ENCODE measurements around the gene RAB30.

Gene RAB30

DNA sequence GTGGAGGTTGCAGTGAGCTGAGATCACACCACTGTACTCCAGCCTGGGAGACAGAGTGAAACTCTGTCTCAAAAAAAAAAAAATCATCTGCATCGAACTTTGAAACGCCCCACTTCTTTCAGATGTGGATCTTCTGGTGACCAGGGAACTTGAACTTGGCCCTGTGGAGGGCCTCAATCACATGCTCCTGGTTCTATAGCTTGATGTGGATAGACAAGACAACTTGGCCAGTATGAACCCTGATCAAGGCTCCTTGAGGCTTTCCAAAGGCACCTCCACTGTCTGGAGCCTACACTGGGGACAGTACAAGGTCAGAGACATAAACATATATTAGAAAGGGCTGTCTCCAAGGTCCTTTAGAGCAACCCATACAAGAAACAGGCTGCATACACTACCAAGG, 30.6 kb downstream of the RAB30 start:
- TF ChIP-seq, protein P1, sequence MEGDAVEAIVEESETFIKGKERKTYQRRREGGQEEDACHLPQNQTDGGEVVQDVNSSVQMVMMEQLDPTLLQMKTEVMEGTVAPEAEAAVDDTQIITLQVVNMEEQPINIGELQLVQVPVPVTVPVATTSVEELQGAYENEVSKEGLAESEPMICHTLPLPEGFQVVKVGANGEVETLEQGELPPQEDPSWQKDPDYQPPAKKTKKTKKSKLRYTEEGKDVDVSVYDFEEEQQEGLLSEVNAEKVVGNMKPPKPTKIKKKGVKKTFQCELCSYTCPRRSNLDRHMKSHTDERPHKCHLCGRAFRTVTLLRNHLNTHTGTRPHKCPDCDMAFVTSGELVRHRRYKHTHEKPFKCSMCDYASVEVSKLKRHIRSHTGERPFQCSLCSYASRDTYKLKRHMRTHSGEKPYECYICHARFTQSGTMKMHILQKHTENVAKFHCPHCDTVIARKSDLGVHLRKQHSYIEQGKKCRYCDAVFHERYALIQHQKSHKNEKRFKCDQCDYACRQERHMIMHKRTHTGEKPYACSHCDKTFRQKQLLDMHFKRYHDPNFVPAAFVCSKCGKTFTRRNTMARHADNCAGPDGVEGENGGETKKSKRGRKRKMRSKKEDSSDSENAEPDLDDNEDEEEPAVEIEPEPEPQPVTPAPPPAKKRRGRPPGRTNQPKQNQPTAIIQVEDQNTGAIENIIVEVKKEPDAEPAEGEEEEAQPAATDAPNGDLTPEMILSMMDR (IDR thresholded peaks at IDR 0.05) = no peak
- Mint-ChIP-seq H3K27ac (no peak overlapping the region), H3K4me1 (peaks cover 15% of the 10 kb centered on the region), H3K36me3 (ENCODE audit: low read depth) (peaks cover 9% of the 10 kb centered on the region), H3K4me3 (no peak overlapping the region), H3K27me3 (ENCODE audit: low read depth, poor library complexity) (peaks cover 2% of the 10 kb centered on the region), H3K9me3 (no peaks in the 10 kb centered on the region)
- DNase-seq = no peak

DNA sequence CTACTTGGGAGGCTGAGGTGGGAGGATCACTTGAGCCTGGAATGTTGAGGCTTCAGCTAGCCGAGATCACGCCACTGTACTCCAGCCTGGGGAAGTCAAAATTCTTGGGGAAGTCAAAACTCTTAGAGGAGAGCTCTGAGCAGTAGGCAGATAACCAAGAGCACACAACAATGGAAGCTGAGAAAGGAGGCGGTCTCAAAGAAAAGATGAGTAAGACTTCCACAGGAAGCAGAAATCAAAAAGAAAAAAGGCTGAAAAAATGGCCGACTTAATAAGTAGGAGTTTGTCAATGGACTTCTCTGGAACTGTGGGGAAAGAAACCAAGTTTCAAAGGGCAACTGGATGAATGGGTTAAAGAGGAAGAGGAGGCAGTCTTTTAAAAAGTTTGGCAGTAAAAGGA, 32.1 kb downstream of the RAB30 start:
- Mint-ChIP-seq H3K4me3 (no peak overlapping the region), H3K27me3 (ENCODE audit: low read depth, poor library complexity) (peaks cover under 1% of the 10 kb centered on the region), H3K27ac (peak overlapping the region; percentile 19), H3K36me3 (ENCODE audit: low read depth) (peaks cover 9% of the 10 kb centered on the region), H3K4me1 (peaks cover 27% of the 10 kb centered on the region), H3K9me3 (no peaks in the 10 kb centered on the region)
- TF ChIP-seq, protein P1 (IDR thresholded peaks at IDR 0.05) = no peak
- DNase-seq = no peak

DNA sequence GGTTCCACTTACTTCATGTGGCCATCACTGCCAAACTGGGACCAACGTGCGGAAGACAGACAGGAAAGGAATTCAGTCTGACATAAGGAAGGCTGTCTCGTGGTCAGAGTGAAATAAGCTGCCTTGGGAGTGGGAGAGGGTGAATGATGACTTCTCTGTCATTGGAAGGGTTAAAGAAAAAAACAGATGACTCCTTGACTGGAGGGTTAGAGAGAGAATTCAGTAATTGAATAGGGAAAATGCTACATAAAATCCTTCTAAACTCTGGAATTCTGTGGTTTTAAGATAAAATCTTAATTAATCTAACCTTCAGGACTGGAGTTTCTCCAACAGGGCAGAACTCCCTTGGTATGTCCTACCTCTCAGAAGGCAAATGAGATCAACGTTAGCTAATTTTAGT, 33.8 kb downstream of the RAB30 start:
- no peaks in the 10 kb centered on the region for H3K9me3 Mint-ChIP-seq
- H3K36me3 Mint-ChIP-seq (ENCODE audit: low read depth) = peaks cover 9% of the 10 kb centered on the region
- H3K4me3 Mint-ChIP-seq = no peak overlapping the region
- H3K4me1 Mint-ChIP-seq = peaks cover 41% of the 10 kb centered on the region
- DNase-seq = no peak
- no peaks in the 10 kb centered on the region for H3K27me3 Mint-ChIP-seq (ENCODE audit: low read depth, poor library complexity)
- H3K27ac Mint-ChIP-seq = peak overlapping the region; percentile 93
- TF ChIP-seq, protein P1 (IDR thresholded peaks at IDR 0.05) = no peak

DNA sequence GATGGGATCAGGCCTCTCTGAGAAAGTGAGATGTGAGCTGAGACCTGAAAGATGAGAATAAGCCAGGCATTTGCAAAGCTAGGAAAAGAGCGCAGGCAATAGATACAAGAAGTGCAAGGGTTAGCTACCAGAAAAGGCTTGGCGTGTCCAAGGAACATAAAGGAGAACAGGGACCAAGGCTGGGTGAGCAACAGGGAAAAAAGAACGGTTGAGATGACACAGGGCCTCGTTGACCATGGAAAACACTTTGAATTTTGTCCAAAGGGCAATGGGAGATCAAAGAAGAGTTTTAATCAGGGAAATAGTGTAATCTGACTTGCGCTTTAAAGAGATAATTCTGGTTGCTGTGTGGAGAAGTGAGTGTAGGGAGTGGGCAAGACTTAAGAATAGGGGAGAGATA, 35.0 kb downstream of the RAB30 start:
- TF ChIP-seq, protein P1 (IDR thresholded peaks at IDR 0.05) = no peak
- DNase-seq = no peak
- Mint-ChIP-seq H3K27ac (peak overlapping the region; percentile 50), H3K4me1 (peaks cover 50% of the 10 kb centered on the region), H3K9me3 (no peaks in the 10 kb centered on the region), H3K27me3 (ENCODE audit: low read depth, poor library complexity) (no peaks in the 10 kb centered on the region), H3K36me3 (ENCODE audit: low read depth) (peaks cover 9% of the 10 kb centered on the region), H3K4me3 (no peak overlapping the region)

DNA sequence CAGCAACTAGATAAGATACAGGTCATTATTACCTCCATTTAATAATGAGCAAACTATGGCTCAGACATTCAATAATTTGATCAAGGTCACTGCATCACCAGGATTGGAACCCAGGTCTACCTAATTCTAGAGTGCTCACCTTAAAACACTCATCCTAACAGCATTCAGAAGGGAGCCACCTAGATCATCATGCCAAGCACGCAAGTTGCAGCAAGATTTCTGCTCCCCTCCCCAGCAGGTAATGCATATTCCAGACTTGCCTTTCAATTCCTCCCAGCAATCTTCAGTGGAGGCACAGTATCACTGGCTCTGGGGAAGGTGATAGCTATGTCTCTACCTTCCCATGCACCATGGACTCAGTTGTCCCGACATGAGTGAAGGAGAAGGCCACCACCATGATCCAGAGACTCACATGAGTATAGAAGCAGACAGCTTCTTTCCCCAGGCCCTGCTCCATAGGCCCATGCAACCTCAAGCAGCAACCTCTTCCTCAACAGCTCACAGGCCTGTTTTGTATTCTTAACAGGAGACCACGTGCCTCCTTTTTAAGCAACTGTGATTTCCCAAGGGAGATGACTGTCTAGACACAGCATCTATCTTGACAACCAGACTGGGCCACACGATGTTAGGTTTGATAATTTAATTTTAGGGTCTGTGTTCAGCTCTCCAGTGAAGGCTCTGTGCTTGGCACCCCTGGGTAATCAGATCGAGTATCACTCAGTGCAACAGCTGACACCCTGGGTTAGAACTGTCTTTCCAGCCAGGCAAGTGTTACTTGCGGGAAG, 36.4 kb downstream of the RAB30 start:
- Mint-ChIP-seq H3K4me1 (peaks cover 50% of the 10 kb centered on the region), H3K9me3 (no peaks in the 10 kb centered on the region), H3K4me3 (no peak overlapping the region), H3K36me3 (ENCODE audit: low read depth) (peaks cover 9% of the 10 kb centered on the region), H3K27ac (peak overlapping the region; percentile 24), H3K27me3 (ENCODE audit: low read depth, poor library complexity) (no peaks in the 10 kb centered on the region)
- TF ChIP-seq, protein P1 (IDR thresholded peaks at IDR 0.05) = no peak
- no peak for DNase-seq

DNA sequence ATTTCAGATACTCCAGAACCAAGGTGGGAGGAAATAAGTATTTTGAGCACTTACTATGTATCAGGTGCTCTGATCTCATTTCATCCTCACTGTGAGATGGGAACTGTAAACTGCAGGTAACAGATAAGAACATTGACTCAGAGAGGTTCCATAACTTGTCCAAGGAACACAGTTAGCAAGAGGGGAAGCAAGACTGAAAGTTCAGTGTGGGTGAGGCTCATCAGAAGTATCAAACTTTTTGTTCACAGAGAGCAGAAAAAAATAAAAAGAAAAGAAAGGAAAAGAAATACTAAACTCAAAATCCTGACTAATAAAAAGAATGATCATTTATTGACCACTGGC, 37.1 kb downstream of the RAB30 start:
- Mint-ChIP-seq H3K27ac (no peak overlapping the region), H3K4me1 (peaks cover 50% of the 10 kb centered on the region), H3K27me3 (ENCODE audit: low read depth, poor library complexity) (no peaks in the 10 kb centered on the region), H3K36me3 (ENCODE audit: low read depth) (peaks cover 4% of the 10 kb centered on the region), H3K9me3 (no peaks in the 10 kb centered on the region), H3K4me3 (no peak overlapping the region)
- no peak for DNase-seq
- TF ChIP-seq, protein P1 (IDR thresholded peaks at IDR 0.05) = no peak

Data from nephron progenitor cell (in vitro differentiated cells).